ENCODE results near the gene CXCL5.
"Not testable (repeated sequence)": the region's sequence is repeated elsewhere in the genome, so short reads cannot be mapped to it uniquely, and the experiment has no call there.

CXCL5 gene

GRCh38 chr4:74015126-74015780, 16.8 kb upstream of the CXCL5 start:
- DNase-seq (ENCODE audit: low spot score): no peak

GRCh38 chr4:74014332-74014731, 15.9 kb upstream of the CXCL5 start:
- no peak for DNase-seq (ENCODE audit: low spot score)

- DNase-seq (ENCODE audit: low spot score): no peak
Measured at GRCh38 chr4:74013264-74013663, 14.8 kb upstream of the CXCL5 start.

GRCh38 chr4:74012130-74012529, 13.7 kb upstream of the CXCL5 start:
- no peak for DNase-seq (ENCODE audit: low spot score)

GRCh38 chr4:74009307-74009706, 10.8 kb upstream of the CXCL5 start:
- DNase-seq (ENCODE audit: low spot score): no peak

- DNase-seq (ENCODE audit: low spot score): peak; percentile 15
Measured at GRCh38 chr4:74006009-74006476, 7.6 kb upstream of the CXCL5 start.

- no peak for DNase-seq (ENCODE audit: low spot score)
Measured at GRCh38 chr4:74005528-74005927, 7.1 kb upstream of the CXCL5 start.

- DNase-seq (ENCODE audit: low spot score): no peak
Measured at GRCh38 chr4:74004668-74005067, 6.2 kb upstream of the CXCL5 start.

- DNase-seq (ENCODE audit: low spot score): no peak
Measured at GRCh38 chr4:74000301-74000700, 1.8 kb upstream of the CXCL5 start.

- DNase-seq (ENCODE audit: low spot score): no peak
Measured at GRCh38 chr4:73992050-73992449, 6.4 kb downstream of the CXCL5 start.

- no peak for DNase-seq (ENCODE audit: low spot score)
Measured at GRCh38 chr4:73991742-73992000, 6.8 kb downstream of the CXCL5 start.

- no peak for DNase-seq (ENCODE audit: low spot score)
Measured at GRCh38 chr4:73990988-73991741, 7.3 kb downstream of the CXCL5 start.

GRCh38 chr4:73989928-73990327, 8.5 kb downstream of the CXCL5 start:
- DNase-seq (ENCODE audit: low spot score): no peak

GRCh38 chr4:73989031-73989430, 9.4 kb downstream of the CXCL5 start:
- DNase-seq (ENCODE audit: low spot score): no peak

GRCh38 chr4:73988061-73988460, 10.4 kb downstream of the CXCL5 start, which contains the start of gene PPBP:
TSS of gene PPBP (minus strand) at chr4:73988190. CDS start at chr4:73988103, 87 bp downstream.
- no peak for DNase-seq (ENCODE audit: low spot score)

GRCh38 chr4:73985528-73985852, 13.0 kb downstream of the CXCL5 start:
- DNase-seq (ENCODE audit: low spot score): no peak

GRCh38 chr4:73984736-73985527, 13.5 kb downstream of the CXCL5 start:
- peak; percentile 5 for DNase-seq (ENCODE audit: low spot score)

- not testable (repeated sequence) for DNase-seq (ENCODE audit: low spot score)
Measured at GRCh38 chr4:73981175-73981574, 17.3 kb downstream of the CXCL5 start.

GRCh38 chr4:73979407-73979957, 19.0 kb downstream of the CXCL5 start:
- DNase-seq (ENCODE audit: low spot score): no peak

GRCh38 chr4:73978886-73979285, 19.6 kb downstream of the CXCL5 start:
- DNase-seq (ENCODE audit: low spot score): no peak

GRCh38 chr4:73976716-73977115, 21.8 kb downstream of the CXCL5 start:
- no peak for DNase-seq (ENCODE audit: low spot score)

- no peak for DNase-seq (ENCODE audit: low spot score)
Measured at GRCh38 chr4:73976217-73976616, 22.3 kb downstream of the CXCL5 start.

GRCh38 chr4:73974352-73974751, 24.1 kb downstream of the CXCL5 start:
- no peak for DNase-seq (ENCODE audit: low spot score)

Measured in RKO (cell line).